Sigmoid colon (tissue), 7 donors: Measurements from ENCODE around the gene PPEF2. TPM values are rescaled to one million over a fixed set of nuclear protein-coding genes. Genes with fewer than 3 reads are reported as not detected.
"Not testable (repeated sequence)": the region's sequence is repeated elsewhere in the genome, so short reads cannot be mapped to it uniquely, and the experiment has no call there.

Source experiments
- DNase-seq: peaks from one replicate; pipeline ENCODE4 v3.0.0-alpha.2; 2019
- H3K27ac ChIP-seq, 4 donors: fragments of 200-600 bp; sonication (generic); one replicate each; pipeline ENCODE4 v1.5.1; 2016 to 2019; ENCODE audit warnings: mild to moderate bottlenecking in 1 of 4
- H3K27me3 ChIP-seq, 3 donors: fragments of 200-600 bp; sonication (generic); one replicate each; pipeline ENCODE4 v1.5.1; 2019; ENCODE audit warnings: mild to moderate bottlenecking in 1 of 3
- H3K36me3 ChIP-seq, 4 donors: fragments of 200-600 bp; sonication (generic); one replicate each; pipeline ENCODE4 v1.5.1; 2016 to 2019
- H3K4me1 ChIP-seq, 4 donors: fragments of 200-600 bp; sonication (generic); one replicate each; pipeline ENCODE4 v1.5.1; 2017 to 2019
- H3K4me3 ChIP-seq, 4 donors: fragments of 200-600 bp; sonication (generic); one replicate each; pipeline ENCODE4 v1.5.1; 2017 to 2019; ENCODE audit warnings: mild to moderate bottlenecking in 2 of 4, moderate library complexity in 1 of 4
- H3K9me3 ChIP-seq, 4 donors: fragments of 200-600 bp in 3 of 4; sonication (generic) in 3 of 4; one replicate each; pipeline versions ENCODE4 v1.5.1 to v1.6.1; 2013 to 2019
- CTCF ChIP-seq, 4 experiments: fragments of 450-650 bp in 3 of 4; fragments of 200-600 bp in 1 of 4; IDR thresholded peaks; one replicate each; pipeline ENCODE4 v1.5.1; 2016 to 2019; ENCODE audit warnings: antibody characterized with exemption in 4 of 4, mild to moderate bottlenecking in 3 of 4, moderate library complexity in 2 of 4
- EP300 ChIP-seq, 4 donors: sonication (generic); formaldehyde crosslinking; IDR thresholded peaks; one replicate each; pipeline ENCODE4 v1.6.1; 2017; ENCODE audit warnings: antibody characterized with exemption in 4 of 4
- POLR2A ChIP-seq, 2 donors: fragments of 450-650 bp; IDR thresholded peaks; one replicate each; pipeline ENCODE4 v1.6.1; 2016; ENCODE audit warnings: antibody characterized with exemption in 2 of 2, mild to moderate bottlenecking in 2 of 2, moderate library complexity in 2 of 2
- POLR2AphosphoS5 ChIP-seq, 4 donors: sonication (generic); formaldehyde crosslinking; IDR thresholded peaks; one replicate each; pipeline ENCODE4 v1.6.1; 2017; ENCODE audit warnings: antibody characterized with exemption in 4 of 4
- WGBS, 2 donors: extraction: QIAGEN DNeasy Blood & Tissue Kit; methylation state at CpG; one replicate each; pipeline ENCODE4 v1.1.7; 2013; 5-methylcytosine and 5-hydroxymethylcytosine counted together
- intact Hi-C: fragments of 100-400 bp; cut with DNase I; formaldehyde crosslinking; loops from one replicate; pipeline ENCODE4 v1.15.1; 2023
- polyA plus RNA-seq, 3 donors: library from polyadenylated mRNA; stranded (reverse); fragments of 200-250 nt; gene quantifications; one replicate each; pipeline ENCODE4 v1.2.3, GENCODE V29; 2013
- total RNA-seq, 4 donors: library from RNA; depleted of rRNA; stranded (reverse); fragments of >200 nt; gene quantifications; one replicate each; pipeline ENCODE4 v1.1.0, GENCODE V29; 2016
- donor health status: healthy with polysubstance abuse.
- donor health status: Bipolar disorder and iron deficiency.
- donor health status: healthy.

PPEF2 gene
- total and polyA plus RNA-seq, 7 donors: 0.03 to 0.33 (median 0.28) TPM; not detected in 4

GRCh38 chr4:75939890-75940691 lies 37.8 kb upstream of the PPEF2 start:
- intact Hi-C loops: loop anchor here (2.0 kb wide), 1 partner anchor 23 kb away; no protein-coding TSS in a partner anchor
- 0% methylated on average over 67 of the region's 67 CpGs for WGBS, 2 donors
- Histone ChIP-seq H3K4me3 (peak overlapping the region; percentile 61 to 79 (median 69)), H3K36me3 (no peaks in the 10 kb centered on the region), H3K9me3 (no peaks in the 10 kb centered on the region), H3K27ac (peak overlapping the region; percentile 69 to 84 (median 74)), H3K4me1 (peaks cover 0 to 4% (median 0%) of the 10 kb centered on the region in 4 donors), H3K27me3 (no peaks in the 10 kb centered on the region)
- DNase-seq: peak; percentile 84
- TF ChIP-seq CTCF (IDR thresholded peaks at IDR 0.05): no peak
- no peak for TF ChIP-seq EP300 (IDR thresholded peaks at IDR 0.05)
- peak in 2 of 4 donors; percentile 44 to 54 for TF ChIP-seq POLR2AphosphoS5 (IDR thresholded peaks at IDR 0.05)

GRCh38 chr4:75935628-75936027 lies 33.4 kb upstream of the PPEF2 start:
- WGBS, 2 donors: 95 to 96% methylated on average over 1 of the region's 1 CpG
- Histone ChIP-seq H3K27me3 (no peaks in the 10 kb centered on the region), H3K4me1 (no peaks in the 10 kb centered on the region), H3K9me3 (no peaks in the 10 kb centered on the region), H3K27ac (no peak overlapping the region), H3K36me3 (peaks cover 0 to 4% (median under 1%) of the 10 kb centered on the region in 4 donors), H3K4me3 (no peak overlapping the region)
- DNase-seq: no peak
- TF ChIP-seq POLR2A (IDR thresholded peaks at IDR 0.05): no peak
- no peak for TF ChIP-seq CTCF (IDR thresholded peaks at IDR 0.05)
- TF ChIP-seq POLR2AphosphoS5 (IDR thresholded peaks at IDR 0.05): no peak
- no peak for TF ChIP-seq EP300 (IDR thresholded peaks at IDR 0.05)
- intact Hi-C loops: no loop called here

- Histone ChIP-seq H3K36me3 (peaks cover 0 to 19% (median 4%) of the 10 kb centered on the region in 4 donors), H3K4me3 (no peak overlapping the region), H3K9me3 (no peaks in the 10 kb centered on the region), H3K27ac (no peak overlapping the region), H3K27me3 (no peaks in the 10 kb centered on the region), H3K4me1 (no peaks in the 10 kb centered on the region)
- no peak for TF ChIP-seq EP300 (IDR thresholded peaks at IDR 0.05)
- no peak for TF ChIP-seq POLR2AphosphoS5 (IDR thresholded peaks at IDR 0.05)
- TF ChIP-seq POLR2A (IDR thresholded peaks at IDR 0.05): no peak
- no peak for TF ChIP-seq CTCF (IDR thresholded peaks at IDR 0.05)
- intact Hi-C loops: no loop called here
- WGBS, 2 donors: 89 to 95% methylated on average over 3 of the region's 3 CpGs
- DNase-seq: no peak
Observed at GRCh38 chr4:75930152-75930551, 27.9 kb upstream of the PPEF2 start.

- H3K27me3 ChIP-seq, H3K4me3 ChIP-seq, DNase-seq, H3K9me3 ChIP-seq, H3K4me1 ChIP-seq, intact Hi-C loops, H3K27ac ChIP-seq: not testable (repeated sequence)
- 94 to 96% methylated on average over 11 of the region's 11 CpGs for WGBS, 2 donors
- H3K36me3 ChIP-seq: peaks cover 0 to 21% (median 4%) of the 10 kb centered on the region in 4 donors
Observed at GRCh38 chr4:75924916-75925315, 22.7 kb upstream of the PPEF2 start.

- DNase-seq: no peak
- Histone ChIP-seq H3K36me3 (peaks cover 0 to 17% (median 4%) of the 10 kb centered on the region in 4 donors), H3K4me1 (no peaks in the 10 kb centered on the region), H3K27ac (no peak overlapping the region), H3K4me3 (no peak overlapping the region), H3K27me3 (no peaks in the 10 kb centered on the region), H3K9me3 (no peaks in the 10 kb centered on the region)
- 88 to 93% methylated on average over 5 of the region's 5 CpGs for WGBS, 2 donors
- TF ChIP-seq CTCF (IDR thresholded peaks at IDR 0.05) (no peak), POLR2A (IDR thresholded peaks at IDR 0.05) (no peak), POLR2AphosphoS5 (IDR thresholded peaks at IDR 0.05) (no peak), EP300 (IDR thresholded peaks at IDR 0.05) (no peak)
- intact Hi-C loops: no loop called here
Observed at GRCh38 chr4:75924309-75924827, 22.1 kb upstream of the PPEF2 start.
